GM13977 (cell line): Measurements from ENCODE around the gene TICAM1.
"Not testable (repeated sequence)": the region's sequence is repeated elsewhere in the genome, so short reads cannot be mapped to it uniquely, and the experiment has no call there.

Source experiments
- DNase-seq: peaks from one replicate; pipeline ENCODE4 v3.0.0; 2012; ENCODE audit warnings: low spot score
- CTCF ChIP-seq: IDR thresholded peaks from 2 replicates; pipeline ENCODE4 v1.5.1; 2012; ENCODE audit warnings: mild to moderate bottlenecking, control low read depth; ENCODE audit not compliant: insufficient read depth; ENCODE audit errors: extremely low read depth, missing control alignments
- in situ Hi-C: fragments of 300-500 bp; cut with MboI; formaldehyde crosslinking; loops from one replicate; pipeline ENCODE4 v1.12.0; 2022; ENCODE audit warnings: low sequenced_read_pairs, low pct_unique_long_range_greater_than_20kb, mixed read lengths, inconsistent platforms; ENCODE audit not compliant: unreplicated experiment

TICAM1 gene

GRCh38 chr19:4823577-4823976 lies 7.9 kb downstream of the TICAM1 start:
- in situ Hi-C loops = no loop called here
- DNase-seq = no peak
- TF ChIP-seq CTCF = no peak

- DNase-seq, in situ Hi-C loops: not testable (repeated sequence)
Measured at GRCh38 chr19:4822354-4822753, 9.2 kb downstream of the TICAM1 start.

- no peak for TF ChIP-seq CTCF
- no peak for DNase-seq
- in situ Hi-C loops = no loop called here
Measured at GRCh38 chr19:4821265-4821664, 10.2 kb downstream of the TICAM1 start.

GRCh38 chr19:4817467-4818277 lies 13.8 kb downstream of the TICAM1 start:
- no peak for DNase-seq
- no peak for TF ChIP-seq CTCF
- in situ Hi-C loops = loop anchor here (10.0 kb wide), 2 partner anchors 97 to 217 kb away; no protein-coding TSS in a partner anchor

GRCh38 chr19:4816950-4817278 lies 14.6 kb downstream of the TICAM1 start:
- DNase-seq = no peak
- TF ChIP-seq CTCF = no peak
- in situ Hi-C loops = loop anchor here (10.0 kb wide), 2 partner anchors 98 to 218 kb away; no protein-coding TSS in a partner anchor

- no peak for TF ChIP-seq CTCF
- in situ Hi-C loops = loop anchor here (10.0 kb wide), 2 partner anchors 98 to 218 kb away; no protein-coding TSS in a partner anchor
- peak; percentile 38 for DNase-seq
Measured at GRCh38 chr19:4816202-4816949, 15.1 kb downstream of the TICAM1 start.
